Measurements from ENCODE around the gene TMEM229B.

TMEM229B gene

GRCh38 chr14:67421356-67422224 lies 66.9 kb downstream of the TMEM229B start:
- no peak for DNase-seq (ENCODE audit: low spot score)

Measured in COLO829 (cell line).